OCI-LY7 (cell line): ENCODE data around the gene DARS1.

Experiments used
- CTCF ChIP-seq: fragments of 200-600 bp; sonication (generic); conservative IDR thresholded peaks from 2 replicates; pipeline ENCODE4 v1.5.1; 2014; ENCODE audit warnings: mild to moderate bottlenecking, antibody characterized with exemption, low read length, moderate library complexity, mixed read lengths
- EZH2phosphoT487 ChIP-seq: fragments of 200-600 bp; sonication (generic); IDR thresholded peaks from 2 replicates; pipeline ENCODE4 v1.6.1; 2018; ENCODE audit warnings: low read depth, borderline replicate concordance, mild to moderate bottlenecking, mixed run types, antibody characterized with exemption, low read length, moderate library complexity, mixed read lengths

GRCh38 chr2:136032192-136032591 lies 46.8 kb upstream of the DARS1 start:
- TF ChIP-seq CTCF: no peak
- no peak for TF ChIP-seq EZH2phosphoT487
